HCT116 (cell line): ENCODE results near the gene CDHR3. TPM values are rescaled to one million over a fixed set of nuclear protein-coding genes. Genes with fewer than 3 reads are reported as not detected.

Experiments
- ATAC-seq: fragments of 200-7000 bp; cut with Tn5 transposase; 2 replicates; pipeline ENCODE4 v1.9.1; 2020; ENCODE audit warnings: mild to moderate bottlenecking, moderate library complexity
- BruUV-seq: library from RNA; stranded (reverse); fragments of 400-500 nt; replicated peaks from 2 replicates; lab custom pipeline; 2021; lab: Mats Ljungman, UMichigan
- CTCF ChIA-PET: fragments of 300-600 bp; sonication (Branson Sonifier 250); formaldehyde crosslinking; loops from one replicate; lab custom pipeline; 2021; ENCODE audit warnings: antibody characterized with exemption; lab: Charles Lee
- POLR2A ChIA-PET: fragments of 300-600, 350-600 bp; sonication (Branson Sonifier 250); formaldehyde crosslinking; loops from one replicate; lab custom pipeline; 2021; ENCODE audit warnings: antibody characterized with exemption; lab: Charles Lee
- RAD21 ChIA-PET, 2 experiments: fragments of 300-600 bp; sonication (Branson Sonifier 250); formaldehyde crosslinking; loops; one replicate each; lab custom pipeline; 2023; ENCODE audit warnings: low total read pairs in 2 of 2; ENCODE audit not compliant: uncharacterized antibody in 2 of 2, unreplicated experiment in 2 of 2, low non-redundant PET in 1 of 2; lab: Charles Lee
- DNase-seq: peaks from one replicate; pipeline ENCODE4 v3.0.0-alpha.2; 2010; ENCODE audit warnings: low read depth, low spot score
- H2AFZ ChIP-seq: fragments of 200-600 bp; shearing (Covaris generic), sonication (generic); 2 replicates; pipeline ENCODE4 v1.6.1; 2017; ENCODE audit warnings: low read depth, mixed run types, mixed read lengths, antibody characterized with exemption, low read length; ENCODE audit not compliant: poor library complexity, severe bottlenecking
- H3K27ac ChIP-seq: 2 replicates; pipeline ENCODE4 v1.5.1; 2012; ENCODE audit warnings: low read depth, low read length
- H3K27me3 ChIP-seq: fragments of 200-600 bp; sonication (generic); 2 replicates; pipeline ENCODE4 v1.6.1; 2016; ENCODE audit warnings: mixed run types, low read length, mixed read lengths; ENCODE audit not compliant: insufficient read depth
- H3K36me3 ChIP-seq, 2 experiments: fragments of 200-500 bp in 1 of 2; fragments of 200-600 bp in 1 of 2; sonication (Bioruptor generic) in 1 of 2; sonication (generic) in 1 of 2; 2 replicates each; pipeline versions ENCODE4 v1.5.1 to v1.6.1; 2014 to 2016; ENCODE audit warnings: low read length in 2 of 2, inconsistent platforms in 1 of 2, mixed read lengths in 1 of 2, mixed run types in 1 of 2; ENCODE audit not compliant: insufficient read depth in 2 of 2, control insufficient read depth in 1 of 2
- H3K4me1 ChIP-seq, 2 experiments: fragments of 200-600 bp in 1 of 2; sonication (generic) in 1 of 2; 2 replicates each; pipeline versions ENCODE4 v1.5.1 to v1.6.1; 2012 to 2017; ENCODE audit warnings: low read length in 2 of 2, inconsistent platforms in 1 of 2, mild to moderate bottlenecking in 1 of 2, mixed read lengths in 1 of 2, mixed run types in 1 of 2, moderate library complexity in 1 of 2; ENCODE audit not compliant: insufficient read depth in 2 of 2, control insufficient read depth in 1 of 2
- H3K4me2 ChIP-seq: fragments of 200-600 bp; sonication (generic); 2 replicates; pipeline ENCODE4 v1.6.1; 2017; ENCODE audit warnings: mixed run types, low read length, mixed read lengths
- H3K4me3 ChIP-seq, 2 experiments: fragments of 200-600 bp in 1 of 2; sonication (generic) in 1 of 2; replicated peaks in 1 of 2; 2 replicates each; pipeline ENCODE4 v1.5.1; 2011 to 2016; ENCODE audit warnings: low read length in 2 of 2, control low read depth in 1 of 2, low read depth in 1 of 2, mild to moderate bottlenecking in 1 of 2, mixed read lengths in 1 of 2, mixed run types in 1 of 2
- H3K79me2 ChIP-seq: fragments of 200-600 bp; sonication (generic); 2 replicates; pipeline ENCODE4 v1.6.1; 2017; ENCODE audit warnings: mild to moderate bottlenecking, mixed run types, low read length, moderate library complexity, mixed read lengths; ENCODE audit not compliant: insufficient read depth
- H3K9ac ChIP-seq: fragments of 200-600 bp; sonication (generic); 2 replicates; pipeline ENCODE4 v1.6.1; 2016; ENCODE audit warnings: low read length, mixed read lengths
- H3K9me2 ChIP-seq: fragments of 200-600 bp; sonication (generic), shearing (Covaris generic); 2 replicates; pipeline ENCODE4 v1.6.1; 2017; ENCODE audit warnings: mixed run types, mild to moderate bottlenecking, moderate library complexity; ENCODE audit not compliant: insufficient read depth
- H3K9me3 ChIP-seq, 2 experiments: fragments of 200-500 bp in 1 of 2; fragments of 200-600 bp in 1 of 2; sonication (Bioruptor generic) in 1 of 2; sonication (generic) in 1 of 2; 2 replicates each; pipeline ENCODE4 v1.6.1; 2014 to 2017; ENCODE audit warnings: low read length in 2 of 2, mixed read lengths in 2 of 2, inconsistent platforms in 1 of 2, low read depth in 1 of 2, mild to moderate bottlenecking in 1 of 2, mixed run types in 1 of 2, moderate library complexity in 1 of 2; ENCODE audit not compliant: control insufficient read depth in 1 of 2, insufficient read depth in 1 of 2
- H4K20me1 ChIP-seq: fragments of 200-600 bp; sonication (generic), shearing (Covaris generic); 2 replicates; pipeline ENCODE4 v1.6.1; 2017; ENCODE audit warnings: mixed run types, mild to moderate bottlenecking, moderate library complexity; ENCODE audit not compliant: insufficient read depth
- CBX3 ChIP-seq: IDR thresholded peaks from 2 replicates; pipeline ENCODE4 v1.6.1; 2012; ENCODE audit warnings: low read depth
- EGR1 ChIP-seq: IDR thresholded peaks from 2 replicates; pipeline ENCODE4 v1.6.1; 2012; ENCODE audit warnings: low read depth
- ELF1 ChIP-seq: IDR thresholded peaks from 2 replicates; pipeline ENCODE4 v1.6.1; 2012; ENCODE audit warnings: low read depth, borderline replicate concordance
- JUND ChIP-seq: IDR thresholded peaks from 2 replicates; pipeline ENCODE4 v1.6.1; 2012
- MAX ChIP-seq: IDR thresholded peaks from 2 replicates; pipeline ENCODE4 v1.6.1; 2012
- POLR2A ChIP-seq: IDR thresholded peaks from 2 replicates; pipeline ENCODE4 v1.7.0; 2011; ENCODE audit warnings: borderline replicate concordance; ENCODE audit not compliant: insufficient read depth, insufficient read length; ENCODE audit errors: extremely low read depth
- POLR2AphosphoS5 ChIP-seq: IDR thresholded peaks from 2 replicates; pipeline ENCODE4 v1.6.1; 2011; ENCODE audit warnings: mild to moderate bottlenecking, low read depth, low read length, moderate library complexity
- SIN3A ChIP-seq: IDR thresholded peaks from 2 replicates; pipeline ENCODE4 v1.6.1; 2012; ENCODE audit warnings: low read depth
- SP1 ChIP-seq: IDR thresholded peaks from 2 replicates; pipeline ENCODE4 v1.6.1; 2012; ENCODE audit warnings: low read depth
- SRF ChIP-seq: IDR thresholded peaks from 2 replicates; pipeline ENCODE4 v1.6.1; 2012; ENCODE audit warnings: low read depth
- YY1 ChIP-seq: IDR thresholded peaks from 2 replicates; pipeline ENCODE4 v1.6.1; 2011; ENCODE audit warnings: low read length, low read depth, moderate library complexity, mild to moderate bottlenecking; ENCODE audit not compliant: insufficient replicate concordance; ENCODE audit errors: extremely low read depth
- ZBTB33 ChIP-seq: IDR thresholded peaks from 2 replicates; pipeline ENCODE4 v1.6.1; 2011; ENCODE audit warnings: mild to moderate bottlenecking, low read length, moderate library complexity; ENCODE audit not compliant: insufficient replicate concordance; ENCODE audit errors: extremely low read depth
- ZFX ChIP-seq: fragments of 450-650 bp; IDR thresholded peaks from 2 replicates; pipeline ENCODE4 v1.6.1; 2017
- ZNF274 ChIP-seq: fragments of 200-500 bp; sonication (Bioruptor generic); IDR thresholded peaks from 2 replicates; pipeline ENCODE4 v1.6.1; 2014; ENCODE audit warnings: mild to moderate bottlenecking, low read depth, low read length, inconsistent platforms
- intact Hi-C: fragments of 100-400 bp; cut with micrococcal nuclease; formaldehyde crosslinking; loops from 2 replicates; pipeline ENCODE4 v1.10.0; 2022
- total RNA-seq: library from RNA; stranded (reverse); gene quantifications from one replicate; pipeline ENCODE4 v1.2.1, GENCODE V29; 2021; ENCODE audit not compliant: unreplicated experiment

Gene CDHR3
- total RNA-seq, 1 experiment from 2014 or later, result 5.5 TPM

GRCh38 chr7:106071999-106072714 lies 109.1 kb downstream of the CDHR3 start:
- H3K36me3 ChIP-seq, result no peaks in the 10 kb centered on the region
- H3K9me2 ChIP-seq, result no peaks in the 10 kb centered on the region
- H3K4me2 ChIP-seq, result no peak overlapping the region
- no peak for ATAC-seq
- H3K4me1 ChIP-seq, result no peaks in the 10 kb centered on the region
- no peaks in the 10 kb centered on the region for H4K20me1 ChIP-seq
- ChIA-PET POLR2A (no interaction called here), RAD21 (no interaction called here), CTCF (interaction anchor here (1.0 to 1.1 kb wide), 2 partner anchors 82 to 416 kb away, joined by 3 to 5 read pairs; no protein-coding TSS in a partner anchor)
- H3K9ac ChIP-seq, result no peak overlapping the region
- BruUV-seq, result no TSS peak
- no peaks in the 10 kb centered on the region for H3K9me3 ChIP-seq
- no peak overlapping the region for H2AFZ ChIP-seq
- H3K79me2 ChIP-seq, result no peaks in the 10 kb centered on the region
- H3K27ac ChIP-seq, result no peak overlapping the region
- TF ChIP-seq POLR2AphosphoS5 (no peak), SRF (no peak), ZFX (no peak), SP1 (no peak), ELF1 (no peak)
- no peak for DNase-seq
- H3K4me3 ChIP-seq, result no peak overlapping the region
- H3K27me3 ChIP-seq, result no peaks in the 10 kb centered on the region
- intact Hi-C loops, result no loop called here

GRCh38 chr7:106072715-106073091 lies 109.6 kb downstream of the CDHR3 start:
- no peaks in the 10 kb centered on the region for H3K9me3 ChIP-seq
- ChIA-PET RAD21 (no interaction called here), CTCF (interaction anchor here (1.0 to 1.2 kb wide), 2 partner anchors 8 to 416 kb away, joined by 3 to 5 read pairs; no protein-coding TSS in a partner anchor), POLR2A (no interaction called here)
- no peaks in the 10 kb centered on the region for H3K27me3 ChIP-seq
- no peak overlapping the region for H3K9ac ChIP-seq
- intact Hi-C loops, result no loop called here
- TF ChIP-seq YY1 (no peak), POLR2AphosphoS5 (no peak), JUND (no peak), ZFX (no peak), EGR1 (no peak), ZNF274 (no peak), SP1 (no peak), MAX (no peak), POLR2A (no peak), CBX3 (no peak), ZBTB33 (no peak), SIN3A (no peak)
- no peak overlapping the region for H2AFZ ChIP-seq
- no peak overlapping the region for H3K27ac ChIP-seq
- no peak overlapping the region for H3K4me3 ChIP-seq
- H3K4me2 ChIP-seq, result no peak overlapping the region
- no TSS peak for BruUV-seq
- ATAC-seq (no peak), DNase-seq (no peak)
- no peaks in the 10 kb centered on the region for H3K9me2 ChIP-seq
- H3K79me2 ChIP-seq, result no peaks in the 10 kb centered on the region
- no peaks in the 10 kb centered on the region for H3K36me3 ChIP-seq
- H3K4me1 ChIP-seq, result no peaks in the 10 kb centered on the region
- H4K20me1 ChIP-seq, result no peaks in the 10 kb centered on the region
